HL-60/S4 treated with phorbol 12-myristate 13-acetate at 8.2 ng/mL for 4 days and 3 days (cell line): Measurements from ENCODE around the gene MS4A6A.
"Not testable (repeated sequence)": the region's sequence is repeated elsewhere in the genome, so short reads cannot be mapped to it uniquely, and the experiment has no call there.

Source experiments
- in situ Hi-C: fragments of 300-500 bp; cut with MboI; formaldehyde crosslinking; loops from 2 replicates; pipeline ENCODE4 v1.15.0; 2022; ENCODE audit warnings: low sequenced_read_pairs

The MS4A6A gene

GRCh38 chr11:60184824-60185511 lies 2.1 kb upstream of the MS4A6A start:
- in situ Hi-C loops: no loop called here

- in situ Hi-C loops: no loop called here
Measured at GRCh38 chr11:60183591-60184205, 815 bp upstream of the MS4A6A start.

- in situ Hi-C loops: no loop called here
Measured at GRCh38 chr11:60175860-60176275, 7.0 kb downstream of the MS4A6A start.

GRCh38 chr11:60172011-60172410 lies 10.9 kb downstream of the MS4A6A start:
- in situ Hi-C loops: no loop called here

GRCh38 chr11:60170566-60170965 lies 12.3 kb downstream of the MS4A6A start:
- in situ Hi-C loops: no loop called here

GRCh38 chr11:60169264-60169915 lies 13.5 kb downstream of the MS4A6A start:
- in situ Hi-C loops: no loop called here

- in situ Hi-C loops: no loop called here
Measured at GRCh38 chr11:60168306-60168705, 14.6 kb downstream of the MS4A6A start.

- in situ Hi-C loops: no loop called here
Measured at GRCh38 chr11:60165951-60166350, 16.9 kb downstream of the MS4A6A start.

GRCh38 chr11:60165538-60165937 lies 17.3 kb downstream of the MS4A6A start:
- in situ Hi-C loops: no loop called here

- in situ Hi-C loops: no loop called here
Measured at GRCh38 chr11:60164550-60165075, 18.3 kb downstream of the MS4A6A start.

- in situ Hi-C loops: no loop called here
Measured at GRCh38 chr11:60161766-60162165, 21.1 kb downstream of the MS4A6A start.

GRCh38 chr11:60161107-60161506 lies 21.8 kb downstream of the MS4A6A start:
- in situ Hi-C loops: no loop called here

- in situ Hi-C loops: no loop called here
Measured at GRCh38 chr11:60159868-60160267, 23.0 kb downstream of the MS4A6A start.

GRCh38 chr11:60159284-60159683 lies 23.6 kb downstream of the MS4A6A start:
- in situ Hi-C loops: no loop called here

- in situ Hi-C loops: no loop called here
Measured at GRCh38 chr11:60158636-60159035, 24.2 kb downstream of the MS4A6A start.

GRCh38 chr11:60155931-60156330 lies 27.0 kb downstream of the MS4A6A start:
- in situ Hi-C loops: no loop called here

- in situ Hi-C loops: not testable (repeated sequence)
Measured at GRCh38 chr11:60152727-60153126, 30.2 kb downstream of the MS4A6A start.

GRCh38 chr11:60150279-60150678 lies 32.6 kb downstream of the MS4A6A start:
- in situ Hi-C loops: no loop called here

- in situ Hi-C loops: no loop called here
Measured at GRCh38 chr11:60145677-60146076, 37.2 kb downstream of the MS4A6A start.

GRCh38 chr11:60143768-60144167 lies 39.1 kb downstream of the MS4A6A start:
- in situ Hi-C loops: no loop called here

GRCh38 chr11:60133917-60134316 lies 49.0 kb downstream of the MS4A6A start:
- in situ Hi-C loops: no loop called here

GRCh38 chr11:60131912-60132311 lies 51.0 kb downstream of the MS4A6A start:
- in situ Hi-C loops: no loop called here
